GM12892 (cell line): ENCODE data around the gene NGEF.

ENCODE experiments used
- POLR2A ChIP-seq: IDR thresholded peaks from 2 replicates; pipeline ENCODE4 v1.6.1; 2011; ENCODE audit warnings: low read depth, low read length, control low read depth
- POLR2AphosphoS5 ChIP-seq: IDR thresholded peaks from 2 replicates; pipeline ENCODE4 v1.6.1; 2011; ENCODE audit warnings: low read depth, low read length, control low read depth
- TAF1 ChIP-seq: IDR thresholded peaks from 2 replicates; pipeline ENCODE4 v1.6.1; 2011; ENCODE audit warnings: low read depth, mild to moderate bottlenecking, control low read depth, low read length, borderline replicate concordance

GRCh38 chr2:233042549-233042948, 29.5 kb upstream of the NGEF start:
- no peak for TF ChIP-seq POLR2A
- no peak for TF ChIP-seq POLR2AphosphoS5
- no peak for TF ChIP-seq TAF1
